ENCODE data around the gene RPLP2.

RPLP2 gene

GRCh38 chr11:809287-810039 lies at the start of gene RPLP2:
Gene RPLP2, plus strand, starts transcription at chr11:809967. Its CDS starts 268 bp downstream, at chr11:810235.
- in situ Hi-C loops (cut with MboI; ENCODE audit: low sequenced_read_pairs): no loop called here

GRCh38 chr11:760236-760635 lies 49.5 kb upstream of the RPLP2 start:
- in situ Hi-C loops (cut with MboI; ENCODE audit: low sequenced_read_pairs): no loop called here

GRCh38 chr11:761526-762108 lies 48.1 kb upstream of the RPLP2 start:
- in situ Hi-C loops (cut with MboI; ENCODE audit: low sequenced_read_pairs): no loop called here

- in situ Hi-C loops (cut with MboI; ENCODE audit: low sequenced_read_pairs): no loop called here
Observed at GRCh38 chr11:762421-763072, 47.2 kb upstream of the RPLP2 start.

GRCh38 chr11:763073-763463 lies 46.7 kb upstream of the RPLP2 start:
- in situ Hi-C loops (cut with MboI; ENCODE audit: low sequenced_read_pairs): no loop called here

GRCh38 chr11:763549-764321 lies 46.0 kb upstream of the RPLP2 start:
- in situ Hi-C loops (cut with MboI; ENCODE audit: low sequenced_read_pairs): no loop called here

GRCh38 chr11:764322-765024 lies 45.3 kb upstream of the RPLP2 start:
- in situ Hi-C loops (cut with MboI; ENCODE audit: low sequenced_read_pairs): no loop called here

GRCh38 chr11:765025-765801 lies 44.6 kb upstream of the RPLP2 start:
- in situ Hi-C loops (cut with MboI; ENCODE audit: low sequenced_read_pairs): no loop called here

- in situ Hi-C loops (cut with MboI; ENCODE audit: low sequenced_read_pairs): no loop called here
Observed at GRCh38 chr11:765802-766091, 44.0 kb upstream of the RPLP2 start.

- in situ Hi-C loops (cut with MboI; ENCODE audit: low sequenced_read_pairs): no loop called here
Observed at GRCh38 chr11:766106-766935, 43.4 kb upstream of the RPLP2 start.

- in situ Hi-C loops (cut with MboI; ENCODE audit: low sequenced_read_pairs): no loop called here
Observed at GRCh38 chr11:766936-767210, 42.9 kb upstream of the RPLP2 start.

- in situ Hi-C loops (cut with MboI; ENCODE audit: low sequenced_read_pairs): no loop called here
Observed at GRCh38 chr11:767238-767637, 42.5 kb upstream of the RPLP2 start.

- in situ Hi-C loops (cut with MboI; ENCODE audit: low sequenced_read_pairs): no loop called here
Observed at GRCh38 chr11:769887-770641, 39.7 kb upstream of the RPLP2 start.

- in situ Hi-C loops (cut with MboI; ENCODE audit: low sequenced_read_pairs): no loop called here
Observed at GRCh38 chr11:770642-771616, 38.8 kb upstream of the RPLP2 start.

- in situ Hi-C loops (cut with MboI; ENCODE audit: low sequenced_read_pairs): no loop called here
Observed at GRCh38 chr11:771617-772204, 38.1 kb upstream of the RPLP2 start.

GRCh38 chr11:772429-773390 lies 37.1 kb upstream of the RPLP2 start:
- in situ Hi-C loops (cut with MboI; ENCODE audit: low sequenced_read_pairs): no loop called here

All from HL-60/S4 (cell line).